22Rv1 (cell line): ENCODE measurements around the gene SORT1.

Experiments used
- ZFX ChIP-seq: fragments of 450-650 bp; IDR thresholded peaks from 2 replicates; pipeline ENCODE4 v1.6.1; 2017; ENCODE audit warnings: antibody characterized with exemption, borderline replicate concordance
- TF ChIP-seq, protein P1 (sequence below): fragments of 450-650 bp; IDR thresholded peaks from 2 replicates; pipeline ENCODE4 v1.5.1; 2017; ENCODE audit warnings: mild to moderate bottlenecking

- TF ChIP-seq, protein P1, sequence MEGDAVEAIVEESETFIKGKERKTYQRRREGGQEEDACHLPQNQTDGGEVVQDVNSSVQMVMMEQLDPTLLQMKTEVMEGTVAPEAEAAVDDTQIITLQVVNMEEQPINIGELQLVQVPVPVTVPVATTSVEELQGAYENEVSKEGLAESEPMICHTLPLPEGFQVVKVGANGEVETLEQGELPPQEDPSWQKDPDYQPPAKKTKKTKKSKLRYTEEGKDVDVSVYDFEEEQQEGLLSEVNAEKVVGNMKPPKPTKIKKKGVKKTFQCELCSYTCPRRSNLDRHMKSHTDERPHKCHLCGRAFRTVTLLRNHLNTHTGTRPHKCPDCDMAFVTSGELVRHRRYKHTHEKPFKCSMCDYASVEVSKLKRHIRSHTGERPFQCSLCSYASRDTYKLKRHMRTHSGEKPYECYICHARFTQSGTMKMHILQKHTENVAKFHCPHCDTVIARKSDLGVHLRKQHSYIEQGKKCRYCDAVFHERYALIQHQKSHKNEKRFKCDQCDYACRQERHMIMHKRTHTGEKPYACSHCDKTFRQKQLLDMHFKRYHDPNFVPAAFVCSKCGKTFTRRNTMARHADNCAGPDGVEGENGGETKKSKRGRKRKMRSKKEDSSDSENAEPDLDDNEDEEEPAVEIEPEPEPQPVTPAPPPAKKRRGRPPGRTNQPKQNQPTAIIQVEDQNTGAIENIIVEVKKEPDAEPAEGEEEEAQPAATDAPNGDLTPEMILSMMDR = no peak
- TF ChIP-seq ZFX = no peak
These were observed 24.6 kb downstream of the SORT1 start for GRCh38 chr1:109373126-109373525.
